SK-N-SH (cell line): ENCODE data around the gene MRPL24.

Experiments
- ELF1 ChIP-seq: IDR thresholded peaks from 2 replicates; pipeline ENCODE4 v1.4.0; 2012
- EZH2phosphoT487 ChIP-seq: fragments of 200-600 bp; sonication (generic); IDR thresholded peaks from 2 replicates; pipeline ENCODE4 v1.6.1; 2017; ENCODE audit warnings: low read depth, mixed run types, mild to moderate bottlenecking, antibody characterized with exemption, moderate library complexity, borderline replicate concordance
- POLR2AphosphoS5 ChIP-seq: IDR thresholded peaks from 2 replicates; pipeline ENCODE4 v1.6.1; 2012; ENCODE audit warnings: low read depth, low read length
- USF1 ChIP-seq: IDR thresholded peaks from 2 replicates; pipeline ENCODE4 v1.4.0; 2012; ENCODE audit warnings: low read depth, borderline replicate concordance
- TF ChIP-seq, protein P1 (sequence below): fragments of 200-600 bp; sonication (generic); IDR thresholded peaks from 2 replicates; pipeline ENCODE4 v1.6.1; 2017; ENCODE audit warnings: antibody characterized with exemption, mild to moderate bottlenecking, moderate library complexity

- TF ChIP-seq ELF1 (peak; percentile 80), USF1 (0 out of 2 replicates have a peak, but pooled peaks have one; percentile 12), EZH2phosphoT487 (no peak), POLR2AphosphoS5 (peak; percentile 65)
- TF ChIP-seq, protein P1, sequence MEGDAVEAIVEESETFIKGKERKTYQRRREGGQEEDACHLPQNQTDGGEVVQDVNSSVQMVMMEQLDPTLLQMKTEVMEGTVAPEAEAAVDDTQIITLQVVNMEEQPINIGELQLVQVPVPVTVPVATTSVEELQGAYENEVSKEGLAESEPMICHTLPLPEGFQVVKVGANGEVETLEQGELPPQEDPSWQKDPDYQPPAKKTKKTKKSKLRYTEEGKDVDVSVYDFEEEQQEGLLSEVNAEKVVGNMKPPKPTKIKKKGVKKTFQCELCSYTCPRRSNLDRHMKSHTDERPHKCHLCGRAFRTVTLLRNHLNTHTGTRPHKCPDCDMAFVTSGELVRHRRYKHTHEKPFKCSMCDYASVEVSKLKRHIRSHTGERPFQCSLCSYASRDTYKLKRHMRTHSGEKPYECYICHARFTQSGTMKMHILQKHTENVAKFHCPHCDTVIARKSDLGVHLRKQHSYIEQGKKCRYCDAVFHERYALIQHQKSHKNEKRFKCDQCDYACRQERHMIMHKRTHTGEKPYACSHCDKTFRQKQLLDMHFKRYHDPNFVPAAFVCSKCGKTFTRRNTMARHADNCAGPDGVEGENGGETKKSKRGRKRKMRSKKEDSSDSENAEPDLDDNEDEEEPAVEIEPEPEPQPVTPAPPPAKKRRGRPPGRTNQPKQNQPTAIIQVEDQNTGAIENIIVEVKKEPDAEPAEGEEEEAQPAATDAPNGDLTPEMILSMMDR, result no peak
Observed at GRCh38 chr1:156728599-156729462, 12.1 kb downstream of the MRPL24 start, which contains the start of gene ISG20L2.
